Measurements from ENCODE around the gene NELL2.

NELL2 gene

GRCh38 chr12:44637875-44638274 lies 238.2 kb downstream of the NELL2 start:
- TF ChIP-seq FOXP2 (optimal IDR thresholded peaks at IDR 0.05; ENCODE audit: borderline replicate concordance, extremely low read depth, extremely low read length, insufficient read depth) (no peak), POLR2AphosphoS5 (IDR thresholded peaks at IDR 0.05; ENCODE audit: low read depth, low read length) (no peak), TAF1 (IDR thresholded peaks at IDR 0.05; ENCODE audit: borderline replicate concordance, insufficient read depth, low read length) (no peak), REST (IDR thresholded peaks at IDR 0.05; ENCODE audit: insufficient read depth in 1 of 2, low read depth in 2 of 2, low read length in 2 of 2) (no peak), SIN3A (IDR thresholded peaks at IDR 0.05; ENCODE audit: borderline replicate concordance, insufficient read depth, low read length) (no peak)

- TF ChIP-seq REST (IDR thresholded peaks at IDR 0.05; ENCODE audit: insufficient read depth in 1 of 2, low read depth in 2 of 2, low read length in 2 of 2): no peak
- TF ChIP-seq SIN3A (IDR thresholded peaks at IDR 0.05; ENCODE audit: borderline replicate concordance, insufficient read depth, low read length): no peak
- no peak for TF ChIP-seq FOXP2 (optimal IDR thresholded peaks at IDR 0.05; ENCODE audit: borderline replicate concordance, extremely low read depth, extremely low read length, insufficient read depth)
- TF ChIP-seq TAF1 (IDR thresholded peaks at IDR 0.05; ENCODE audit: borderline replicate concordance, insufficient read depth, low read length): no peak
- no peak for TF ChIP-seq POLR2AphosphoS5 (IDR thresholded peaks at IDR 0.05; ENCODE audit: low read depth, low read length)
These were observed 247.9 kb downstream of the NELL2 start for GRCh38 chr12:44628180-44628579.

GRCh38 chr12:44627387-44628166 lies 248.5 kb downstream of the NELL2 start:
- no peak for TF ChIP-seq SIN3A (IDR thresholded peaks at IDR 0.05; ENCODE audit: borderline replicate concordance, insufficient read depth, low read length)
- TF ChIP-seq POLR2AphosphoS5 (IDR thresholded peaks at IDR 0.05; ENCODE audit: low read depth, low read length): no peak
- TF ChIP-seq FOXP2 (optimal IDR thresholded peaks at IDR 0.05; ENCODE audit: borderline replicate concordance, extremely low read depth, extremely low read length, insufficient read depth): no peak
- no peak for TF ChIP-seq REST (IDR thresholded peaks at IDR 0.05; ENCODE audit: insufficient read depth in 1 of 2, low read depth in 2 of 2, low read length in 2 of 2)
- no peak for TF ChIP-seq TAF1 (IDR thresholded peaks at IDR 0.05; ENCODE audit: borderline replicate concordance, insufficient read depth, low read length)

- no peak for TF ChIP-seq TAF1 (IDR thresholded peaks at IDR 0.05; ENCODE audit: borderline replicate concordance, insufficient read depth, low read length)
- TF ChIP-seq REST (IDR thresholded peaks at IDR 0.05; ENCODE audit: insufficient read depth in 1 of 2, low read depth in 2 of 2, low read length in 2 of 2): no peak
- no peak for TF ChIP-seq POLR2AphosphoS5 (IDR thresholded peaks at IDR 0.05; ENCODE audit: low read depth, low read length)
- TF ChIP-seq FOXP2 (optimal IDR thresholded peaks at IDR 0.05; ENCODE audit: borderline replicate concordance, extremely low read depth, extremely low read length, insufficient read depth): no peak
- no peak for TF ChIP-seq SIN3A (IDR thresholded peaks at IDR 0.05; ENCODE audit: borderline replicate concordance, insufficient read depth, low read length)
These were observed 249.2 kb downstream of the NELL2 start for GRCh38 chr12:44626883-44627282.

Measured in PFSK-1 (cell line).